ENCODE measurements around the gene NMNAT3. TPM values are rescaled to one million over a fixed set of nuclear protein-coding genes. Genes with fewer than 3 reads are reported as not detected.
A peak's percentile ranks its signal among the peaks of the same experiment; 100 is the strongest.

The NMNAT3 gene
- total and polyA plus RNA-seq, 2 experiments from 2014 or later: 8.3 to 9.2 TPM

GRCh38 chr3:139537361-139537760, 140.4 kb downstream of the NMNAT3 start (continued):
- TF ChIP-seq ZNF331 (CRISPR knock-in tag; IDR thresholded peaks at IDR 0.05; ENCODE audit: low read depth) (no peak), ZNF114 (CRISPR knock-in tag; IDR thresholded peaks at IDR 0.05) (no peak), STAT1 (IDR thresholded peaks at IDR 0.05; ENCODE audit: unreplicated experiment) (no peak), JUNB (IDR thresholded peaks at IDR 0.05; ENCODE audit: unreplicated experiment) (no peak)

GRCh38 chr3:139534992-139535879, 142.5 kb downstream of the NMNAT3 start:
- H3K27ac ChIP-seq (ENCODE audit: low read depth): no peak overlapping the region
- H3K79me2 ChIP-seq (replicated peaks; ENCODE audit: insufficient read depth): no peaks in the 10 kb centered on the region
- Mint-ChIP-seq H3K27ac (no peak overlapping the region), H3K4me1 (peaks cover 58% of the 10 kb centered on the region), H3K4me3 (no peak overlapping the region), H3K36me3 (ENCODE audit: low read depth) (peaks cover 13% of the 10 kb centered on the region), H3K9me3 (no peaks in the 10 kb centered on the region), H3K27me3 (ENCODE audit: insufficient read depth, low read depth, poor library complexity) (peaks cover 22% of the 10 kb centered on the region)
- no peak overlapping the region for H3K4me2 ChIP-seq
- no peak for DNase-seq (ENCODE audit: low spot score)
- no peak overlapping the region for H2AFZ ChIP-seq
- H3K4me3 ChIP-seq: no peak overlapping the region
- H3F3A ChIP-seq (replicated peaks; ENCODE audit: low read depth): no peaks in the 10 kb centered on the region
- H3K4me1 ChIP-seq (ENCODE audit: insufficient read depth): peaks cover 44% of the 10 kb centered on the region
- H3K27me3 ChIP-seq (ENCODE audit: insufficient read depth): peaks cover 20% of the 10 kb centered on the region
- no peaks in the 10 kb centered on the region; the same call in 1 of the 2 replicates for H3K36me3 ChIP-seq (ENCODE audit: insufficient read depth)
- H4K20me1 ChIP-seq (replicated peaks; ENCODE audit: insufficient read depth): no peaks in the 10 kb centered on the region; the same call in 1 of the 2 replicates
- ATAC-seq: peak; percentile 7
- H3K9me2 ChIP-seq (ENCODE audit: insufficient read depth): no peaks in the 10 kb centered on the region
- TF ChIP-seq POLR2AphosphoS5 (IDR thresholded peaks at IDR 0.05; ENCODE audit: low read depth): no peak
- no peak for TF ChIP-seq ZNF331 (CRISPR knock-in tag; IDR thresholded peaks at IDR 0.05; ENCODE audit: low read depth)
- TF ChIP-seq CTCF (conservative IDR thresholded peaks at IDR 0.05; ENCODE audit: low read depth in 2 of 2): no peak
- no peak for TF ChIP-seq ZNF114 (CRISPR knock-in tag; IDR thresholded peaks at IDR 0.05)
- no peak for TF ChIP-seq ETS1 (IDR thresholded peaks at IDR 0.05)
- TF ChIP-seq EZH2 (IDR thresholded peaks at IDR 0.05; ENCODE audit: low read depth, unreplicated experiment): no peak
- no peak for TF ChIP-seq REST (IDR thresholded peaks at IDR 0.05; ENCODE audit: unreplicated experiment)
- TF ChIP-seq STAT1 (IDR thresholded peaks at IDR 0.05; ENCODE audit: unreplicated experiment): no peak
- no peak for TF ChIP-seq ZNF462 (CRISPR knock-in tag; IDR thresholded peaks at IDR 0.05)
- TF ChIP-seq JUNB (IDR thresholded peaks at IDR 0.05; ENCODE audit: unreplicated experiment): no peak
- TF ChIP-seq NANOG (IDR thresholded peaks at IDR 0.05; ENCODE audit: borderline replicate concordance): no peak

Measured in GM23338 (cell line).